GDM1 (cell line): ENCODE results near the gene EIF3K.
A peak's percentile ranks its signal among the peaks of the same experiment; 100 is the strongest.
"Not testable (repeated sequence)": the region's sequence is repeated elsewhere in the genome, so short reads cannot be mapped to it uniquely, and the experiment has no call there.

Experiments used
- DNase-seq: peaks from one replicate; lab custom pipeline; 2025; lab: John Stamatoyannopoulos, UW

EIF3K gene

DNA sequence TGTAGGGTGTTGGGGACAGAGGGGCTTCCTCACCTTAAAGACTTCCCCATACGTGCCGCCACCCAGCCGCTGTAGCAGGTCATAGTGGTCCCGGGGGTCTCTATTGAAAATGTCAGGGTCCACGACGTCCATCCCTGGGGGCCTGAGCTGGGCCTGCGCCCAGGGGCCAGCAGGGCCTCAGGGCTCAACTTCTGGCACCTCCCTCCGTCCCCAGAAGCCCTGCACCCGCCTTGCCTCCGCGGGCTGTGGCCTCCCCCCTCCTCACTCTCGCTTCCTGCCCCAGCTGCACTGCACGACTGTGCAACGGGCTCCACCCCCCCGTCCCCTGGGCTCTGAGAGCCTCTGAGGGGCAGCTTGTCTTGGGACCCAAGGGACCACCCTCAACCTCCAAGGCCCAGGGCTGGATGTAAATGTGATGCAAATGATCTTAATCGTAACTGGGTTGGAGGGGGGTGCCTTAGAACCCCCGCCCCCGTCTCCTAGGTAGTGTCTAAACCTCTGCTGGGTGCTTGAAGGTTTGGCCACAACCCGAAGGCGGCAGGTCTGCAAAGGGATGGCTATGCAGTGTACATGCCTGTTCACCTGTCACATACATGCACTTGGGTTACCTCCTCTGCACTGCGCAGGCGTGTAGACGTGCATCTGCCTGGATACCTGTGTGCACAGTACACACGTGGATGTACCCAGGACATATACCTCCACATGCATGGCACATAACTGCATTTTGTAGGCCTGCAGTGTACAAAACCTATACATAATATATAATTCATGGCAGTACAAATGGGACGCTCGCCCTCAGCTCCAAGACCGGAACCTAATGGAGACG lies 1.0 kb upstream of the EIF3K start, which contains the start of gene MAP4K1:
MAP4K1 (minus strand) TSS at position 190 of the 826 bp plus-strand sequence; CDS start at position 132, 58 bp downstream.
- peak; percentile 55 for DNase-seq

DNA sequence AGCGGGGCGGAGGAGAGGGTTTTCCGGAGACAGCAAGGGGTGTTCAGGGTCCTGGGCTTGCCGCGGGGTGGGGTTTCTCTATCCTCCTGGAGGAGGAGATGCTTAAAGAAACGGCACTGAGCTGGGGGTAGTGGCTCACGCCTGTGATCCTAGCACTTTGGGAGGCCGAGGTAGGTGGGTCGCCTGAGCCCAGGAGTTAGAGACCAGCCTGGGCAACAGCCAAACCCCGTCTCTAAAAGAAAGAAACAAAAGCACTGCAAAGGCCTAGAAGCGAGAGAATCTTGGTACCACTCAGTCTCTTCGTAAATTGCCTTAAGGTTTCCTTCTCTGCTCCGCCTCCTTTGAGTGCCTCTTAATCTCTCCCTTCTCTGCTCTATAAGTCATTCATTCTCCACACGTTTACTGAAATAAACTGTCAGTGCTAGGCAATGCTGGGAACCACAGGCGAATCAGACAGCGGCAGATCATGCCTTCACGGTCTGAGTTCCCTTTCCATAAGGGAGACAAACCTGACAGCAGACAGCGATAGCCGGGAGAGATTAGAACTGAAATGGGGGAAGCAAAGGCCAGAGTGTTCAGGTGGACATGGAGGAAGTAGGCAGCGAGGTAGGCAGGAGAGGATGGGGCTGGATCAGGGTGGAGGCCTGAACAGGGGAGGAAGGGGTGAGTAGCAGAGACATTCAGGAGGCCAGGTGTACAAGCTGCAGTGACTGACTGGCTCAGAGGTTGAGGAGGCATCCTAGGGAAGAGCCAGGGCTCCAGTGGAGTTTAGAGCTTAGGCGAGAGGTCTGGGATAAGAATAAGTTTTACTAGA lies 580 bp downstream of the EIF3K start:
- DNase-seq, result no peak

DNA sequence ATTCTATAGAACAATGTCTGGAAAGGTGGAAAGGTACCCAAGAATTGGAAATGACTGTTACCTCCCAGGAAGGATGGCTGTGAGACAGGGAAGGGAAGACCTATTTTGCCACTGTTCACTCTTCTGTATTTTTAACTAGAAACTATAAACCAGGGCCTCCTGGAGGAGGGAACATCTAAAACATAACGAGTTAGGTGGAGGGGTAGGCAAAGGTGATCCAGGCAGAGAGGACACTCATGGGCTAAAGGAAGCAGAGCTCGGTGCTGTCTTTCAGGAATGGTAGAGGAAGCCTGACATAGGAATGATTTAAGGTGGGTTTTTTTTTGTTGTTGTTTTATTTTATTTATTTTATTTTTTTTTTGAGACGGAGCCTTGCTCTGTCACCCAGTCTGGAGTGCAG lies 5.8 kb downstream of the EIF3K start:
- DNase-seq, result no peak

DNA sequence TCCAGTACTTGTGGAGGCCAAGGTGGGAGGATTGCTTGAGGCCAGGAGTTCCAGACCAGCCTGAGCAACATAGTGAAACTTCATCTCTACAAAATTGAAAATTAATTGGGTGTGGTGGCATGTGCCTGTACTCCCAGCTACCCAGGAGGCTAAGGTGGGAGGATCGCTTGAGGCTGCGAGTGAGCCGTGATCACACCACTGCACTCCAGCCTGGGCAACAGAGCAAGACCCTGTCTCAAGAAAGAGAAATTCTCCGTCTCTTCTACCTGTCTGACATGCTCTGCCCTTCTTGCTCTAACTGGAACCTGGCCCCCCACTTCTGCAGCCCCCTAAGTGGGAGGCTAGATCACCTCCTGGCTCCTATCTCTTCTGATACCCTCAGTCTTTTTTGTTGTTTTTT lies 7.4 kb downstream of the EIF3K start:
- no peak for DNase-seq

DNA sequence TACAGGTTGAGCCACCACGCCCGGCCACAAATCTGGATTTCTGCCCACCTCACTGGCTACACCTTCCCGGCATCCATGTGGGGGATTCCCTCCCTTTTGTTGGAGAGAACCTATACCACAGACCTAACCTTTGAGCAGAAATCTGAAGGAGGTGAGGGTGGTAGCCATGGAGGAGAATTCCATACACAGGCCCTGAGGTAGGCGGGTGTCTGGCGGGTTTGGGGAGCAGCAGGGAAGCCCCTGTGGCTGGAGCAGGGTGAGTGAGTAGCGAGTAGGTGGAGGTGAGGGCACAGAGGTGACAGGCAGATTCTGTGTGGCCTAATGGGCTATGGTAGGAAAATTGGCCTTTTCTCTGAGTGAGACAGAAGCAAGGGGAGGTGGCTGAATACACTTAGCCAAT lies 10.6 kb downstream of the EIF3K start:
- DNase-seq, result no peak

DNA sequence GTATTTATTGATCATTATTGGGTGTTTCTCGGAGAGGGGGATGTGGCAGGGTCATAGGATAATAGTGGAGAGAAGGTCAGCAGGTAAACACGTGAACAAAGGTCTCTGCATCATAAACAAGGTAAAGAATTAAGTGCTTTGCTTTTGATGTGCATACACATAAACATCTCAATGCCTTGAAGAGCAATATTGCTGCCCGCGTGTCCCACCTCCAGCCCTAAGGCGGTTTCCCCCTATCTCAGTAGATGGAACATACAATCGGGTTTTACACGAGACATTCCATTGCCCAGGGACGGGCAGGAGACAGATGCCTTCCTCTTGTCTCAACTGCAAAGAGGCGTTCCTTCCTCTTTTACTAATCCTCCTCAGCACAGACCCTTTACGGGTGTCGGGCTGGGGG lies 12.3 kb downstream of the EIF3K start:
- DNase-seq, result not testable (repeated sequence)

DNA sequence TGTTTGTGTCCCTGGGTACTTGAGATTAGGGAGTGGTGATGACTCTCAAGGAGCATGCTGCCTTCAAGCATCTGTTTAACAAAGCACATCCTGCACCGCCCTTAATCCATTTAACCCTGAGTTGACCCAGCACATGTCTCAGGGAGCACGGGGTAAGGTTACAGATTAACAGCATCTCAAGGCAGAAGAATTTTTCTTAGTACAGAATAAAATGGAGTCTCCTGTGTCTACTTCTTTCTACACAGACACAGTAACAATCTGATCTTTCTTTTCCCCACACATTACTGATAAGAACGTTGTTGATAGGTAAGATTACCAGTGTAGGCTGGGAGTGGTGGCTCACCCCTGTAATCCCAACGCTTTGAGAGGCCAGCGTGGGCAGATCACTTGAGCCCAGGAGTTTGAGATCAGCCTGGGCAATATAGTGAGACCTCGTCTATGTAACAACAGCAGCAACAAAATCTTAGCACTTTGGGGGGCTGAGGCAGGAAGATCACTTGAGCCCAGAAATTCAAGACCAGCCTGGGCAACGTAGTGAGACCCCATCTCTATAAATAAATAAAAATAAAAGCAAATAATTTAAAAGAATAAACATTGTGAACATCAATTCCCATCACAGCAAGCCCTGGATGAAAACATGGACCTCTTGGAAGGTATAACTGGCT lies 13.0 kb downstream of the EIF3K start:
- DNase-seq, result not testable (repeated sequence)

DNA sequence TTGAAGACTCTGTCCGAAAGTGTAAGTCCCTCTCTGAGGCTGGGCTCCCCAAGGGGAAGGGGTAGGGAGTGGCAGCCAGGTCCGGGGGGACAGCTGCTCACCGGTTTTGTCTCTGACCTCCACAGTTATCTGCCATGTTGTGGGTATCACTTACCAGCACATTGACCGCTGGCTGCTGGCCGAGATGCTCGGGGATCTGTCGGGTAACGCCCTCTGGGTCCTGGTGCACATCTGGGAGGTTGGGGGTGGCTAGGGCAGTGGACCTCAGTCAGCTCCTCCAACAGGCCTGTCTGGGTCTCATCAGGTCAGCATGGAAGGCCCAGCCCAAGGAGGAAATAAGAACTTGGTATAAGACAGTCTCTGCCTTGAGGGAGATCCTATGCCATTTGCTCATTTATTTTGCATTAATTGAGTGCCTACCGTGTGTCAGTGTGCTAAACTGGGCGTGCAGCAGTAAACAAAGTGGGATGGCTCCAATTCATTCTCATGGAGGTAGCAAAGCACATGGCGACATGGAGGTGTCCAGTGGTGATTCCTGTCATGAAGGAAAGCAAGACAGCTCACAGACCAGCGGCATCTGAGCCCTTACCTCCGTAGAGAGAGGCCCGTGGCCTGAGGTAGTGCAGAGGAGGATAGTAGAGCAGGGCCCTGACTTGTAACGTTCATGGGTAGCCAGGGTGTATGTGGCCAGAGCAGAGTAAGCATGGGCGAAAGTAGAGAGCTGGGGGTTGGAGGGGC lies 13.7 kb downstream of the EIF3K start:
- no peak for DNase-seq

DNA sequence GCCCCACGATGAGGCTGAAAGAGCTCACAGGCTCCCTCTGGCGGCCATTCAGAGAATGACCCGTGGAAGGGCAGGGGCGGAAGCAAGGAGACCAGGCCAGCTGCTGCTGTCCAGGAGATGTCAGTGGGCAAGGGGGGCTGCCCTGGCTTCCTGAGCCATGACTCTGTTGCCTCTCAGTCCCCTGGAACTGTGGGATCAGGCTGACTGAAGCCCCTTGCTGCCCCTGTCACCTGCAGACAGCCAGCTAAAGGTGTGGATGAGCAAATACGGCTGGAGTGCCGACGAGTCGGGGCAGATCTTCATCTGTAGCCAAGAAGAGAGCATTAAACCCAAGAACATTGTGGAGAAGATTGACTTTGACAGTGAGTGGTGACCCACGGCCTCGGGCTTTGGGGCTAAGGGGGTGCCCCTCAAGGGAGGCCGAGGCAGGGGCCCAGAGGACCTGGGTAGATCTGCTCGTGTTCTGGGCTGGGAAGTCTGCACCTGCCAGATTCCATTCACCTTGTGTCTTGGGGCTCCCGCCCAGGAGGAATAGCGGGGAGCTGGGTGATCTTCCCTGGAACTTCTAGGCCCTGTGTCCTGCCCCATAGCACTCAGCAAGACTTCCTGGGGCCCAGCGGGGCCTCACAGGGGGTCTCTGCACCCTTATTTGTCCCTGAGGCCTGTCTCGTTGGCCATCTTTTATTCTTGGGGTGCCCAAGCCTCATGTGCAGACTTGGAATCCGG lies 15.9 kb downstream of the EIF3K start:
- DNase-seq, result peak; percentile 30

DNA sequence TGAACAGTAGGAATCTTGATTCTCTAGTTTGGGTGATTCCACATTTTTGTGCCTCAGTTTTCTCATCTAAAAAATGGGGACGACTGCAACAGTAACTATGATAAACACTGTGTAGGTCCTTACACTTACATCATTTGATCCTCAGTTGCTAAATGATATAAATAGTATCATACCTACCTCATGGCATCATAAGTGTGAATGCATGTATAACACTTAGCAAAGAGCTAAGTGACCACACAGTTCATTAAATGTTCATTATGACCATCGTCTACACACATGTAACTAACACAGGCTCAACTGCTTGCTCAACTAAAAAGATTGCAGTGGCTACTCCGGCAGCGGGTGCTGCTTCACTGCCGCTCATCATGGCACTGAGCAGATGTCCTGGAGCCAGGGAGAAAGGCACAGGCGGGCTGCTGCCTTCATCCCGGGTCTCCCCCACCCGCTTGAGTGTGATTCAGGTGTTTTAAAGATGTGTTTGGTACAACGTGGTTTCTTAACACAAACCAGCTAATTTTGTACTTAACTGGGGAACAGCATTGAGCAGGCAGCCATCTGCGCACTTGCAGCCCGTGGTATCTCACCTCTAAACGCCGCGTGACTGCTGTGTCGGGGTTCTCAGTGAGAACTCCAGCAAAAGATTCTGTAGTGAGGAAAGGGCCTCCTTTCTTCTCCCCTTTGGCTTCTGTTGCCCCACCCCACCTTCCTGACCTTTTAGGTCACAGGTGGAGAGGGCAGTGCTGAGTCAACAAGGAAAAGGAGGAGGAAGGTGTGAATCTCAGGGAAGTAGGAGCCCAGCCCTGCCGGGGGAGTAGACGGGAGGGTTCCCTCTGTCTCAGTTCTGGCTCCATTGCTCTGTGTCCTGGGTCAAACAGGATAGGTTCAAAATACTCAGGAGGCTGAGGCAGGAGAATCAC lies 16.8 kb downstream of the EIF3K start:
- DNase-seq, result no peak

DNA sequence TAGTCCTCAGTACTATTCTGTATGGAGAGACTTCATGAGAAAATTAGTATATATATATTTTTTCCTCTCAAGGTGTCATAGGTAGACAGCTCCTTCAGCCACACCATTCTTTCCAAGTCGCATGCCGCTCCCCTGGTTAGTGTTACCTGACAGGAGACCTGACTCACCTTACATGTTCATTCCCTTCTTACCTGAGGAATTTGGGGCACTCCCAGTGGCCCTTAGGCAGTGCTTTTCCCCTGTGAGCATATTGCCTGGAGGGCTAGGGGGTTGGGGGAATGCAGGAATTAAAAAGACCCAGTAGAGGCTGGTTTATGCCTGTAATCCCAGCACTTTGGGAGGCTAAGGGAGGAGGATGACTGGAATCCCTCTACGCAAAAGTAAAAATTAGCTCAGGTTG lies 19.5 kb downstream of the EIF3K start:
- DNase-seq, result no peak

DNA sequence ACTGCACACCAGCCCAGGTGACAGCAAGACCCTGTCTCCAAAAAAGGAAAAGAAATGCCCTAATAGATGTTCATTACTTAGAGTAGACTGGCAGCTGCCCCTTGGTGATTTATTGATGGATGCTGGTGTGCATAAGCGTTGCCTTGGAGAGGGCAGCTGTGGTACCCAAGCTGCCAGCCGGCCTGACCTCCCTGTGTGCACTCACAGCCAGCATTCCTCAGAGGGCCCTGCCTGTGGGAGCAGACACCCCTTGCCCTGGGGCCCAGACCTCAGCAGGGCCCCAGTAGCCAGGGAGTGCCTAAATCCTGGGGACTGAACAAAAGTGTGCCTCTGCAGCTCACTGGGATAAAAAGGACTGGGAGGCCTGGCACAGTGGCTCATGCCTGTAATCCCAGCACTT lies 20.7 kb downstream of the EIF3K start:
- no peak for DNase-seq

DNA sequence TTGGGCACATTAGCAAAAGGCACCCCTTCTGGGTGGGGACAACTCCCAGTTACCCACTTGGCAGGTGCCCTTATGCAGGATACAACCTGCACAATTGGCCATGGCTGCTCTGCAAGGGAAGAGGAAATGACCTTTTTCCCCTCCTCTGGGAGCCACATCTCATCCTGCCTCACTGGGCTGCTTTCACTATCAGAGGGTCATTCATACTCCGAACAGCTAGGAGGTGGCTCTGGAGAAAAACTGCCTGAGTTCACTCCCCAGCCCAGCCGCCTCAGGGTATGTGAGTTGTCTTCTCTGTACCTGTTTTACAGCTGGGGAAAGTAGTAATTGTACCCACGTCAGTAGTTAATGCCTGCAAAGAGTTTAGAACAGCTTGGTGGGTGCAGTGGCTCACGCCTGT lies 21.4 kb downstream of the EIF3K start:
- DNase-seq, result no peak

DNA sequence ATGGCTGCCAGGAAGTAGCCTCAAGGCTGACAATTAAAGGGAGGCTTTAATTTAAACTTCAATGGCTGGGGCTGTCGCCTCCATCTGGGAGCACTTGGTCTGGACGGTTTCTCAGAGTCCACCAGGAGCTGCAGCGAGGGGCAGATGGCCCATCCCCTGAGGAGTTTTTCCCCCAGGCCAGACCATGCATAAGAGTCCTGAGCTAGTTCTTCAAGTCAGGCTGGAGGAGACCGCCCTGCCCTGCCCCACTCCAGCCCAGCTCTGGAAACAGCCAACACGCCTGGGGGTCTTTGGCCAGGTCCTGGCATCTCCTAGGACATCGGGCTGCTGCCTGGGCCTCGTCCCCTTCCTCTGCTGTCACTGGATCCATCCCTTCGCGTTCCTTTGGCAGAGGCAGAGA lies 23.2 kb downstream of the EIF3K start:
- no peak for DNase-seq

DNA sequence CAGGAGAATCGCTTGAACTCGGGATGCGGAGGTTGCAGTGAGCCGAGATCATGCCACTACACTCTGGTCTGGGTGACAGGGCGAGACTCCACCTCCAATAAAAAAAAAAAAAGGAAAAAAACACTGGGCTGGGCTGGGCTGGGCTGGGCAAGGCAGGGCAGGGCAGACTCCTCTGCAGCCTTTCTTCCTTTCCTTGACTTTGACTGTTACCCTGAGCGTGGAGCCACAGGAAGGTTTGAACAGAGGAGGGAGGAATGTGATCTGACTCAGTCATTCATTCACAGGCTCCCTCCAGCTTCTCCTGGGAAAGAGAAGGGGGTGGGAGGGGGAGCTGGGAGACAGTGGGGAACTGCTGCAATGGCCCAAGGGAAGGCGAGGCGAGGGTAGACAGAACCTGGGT lies 25.7 kb downstream of the EIF3K start:
- DNase-seq, result no peak

DNA sequence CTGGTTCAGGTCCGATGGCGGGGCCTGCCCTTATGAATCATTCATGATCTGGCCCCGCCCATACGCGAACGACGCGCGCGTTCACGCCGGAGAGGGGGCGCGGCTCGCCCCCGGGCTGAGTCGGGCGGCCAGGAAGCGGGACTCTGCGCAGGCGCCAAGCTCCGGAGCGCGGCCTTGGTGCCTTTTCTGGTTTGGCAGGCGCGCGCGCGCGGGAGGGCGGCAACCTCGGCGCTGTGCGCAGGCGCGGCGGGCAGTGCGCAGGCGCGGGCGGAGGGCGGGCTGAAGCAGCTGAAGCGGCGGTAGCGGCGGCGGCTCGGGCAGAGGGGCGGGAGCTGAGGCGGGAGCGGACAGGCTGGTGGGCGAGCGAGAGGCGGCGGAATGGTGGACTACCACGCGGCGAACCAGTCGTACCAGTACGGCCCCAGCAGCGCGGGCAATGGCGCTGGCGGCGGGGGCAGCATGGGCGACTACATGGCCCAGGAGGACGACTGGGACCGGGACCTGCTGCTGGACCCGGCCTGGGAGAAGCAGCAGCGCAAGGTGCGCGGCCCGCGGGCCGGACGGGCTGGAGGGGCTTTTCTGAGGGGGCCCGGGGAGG lies 28.5 kb downstream of the EIF3K start, which contains the start of gene ACTN4:
ACTN4 (plus strand) TSS at position 282 of the 598 bp plus-strand sequence; CDS start at position 379, 97 bp downstream.
- DNase-seq, result peak; percentile 97

DNA sequence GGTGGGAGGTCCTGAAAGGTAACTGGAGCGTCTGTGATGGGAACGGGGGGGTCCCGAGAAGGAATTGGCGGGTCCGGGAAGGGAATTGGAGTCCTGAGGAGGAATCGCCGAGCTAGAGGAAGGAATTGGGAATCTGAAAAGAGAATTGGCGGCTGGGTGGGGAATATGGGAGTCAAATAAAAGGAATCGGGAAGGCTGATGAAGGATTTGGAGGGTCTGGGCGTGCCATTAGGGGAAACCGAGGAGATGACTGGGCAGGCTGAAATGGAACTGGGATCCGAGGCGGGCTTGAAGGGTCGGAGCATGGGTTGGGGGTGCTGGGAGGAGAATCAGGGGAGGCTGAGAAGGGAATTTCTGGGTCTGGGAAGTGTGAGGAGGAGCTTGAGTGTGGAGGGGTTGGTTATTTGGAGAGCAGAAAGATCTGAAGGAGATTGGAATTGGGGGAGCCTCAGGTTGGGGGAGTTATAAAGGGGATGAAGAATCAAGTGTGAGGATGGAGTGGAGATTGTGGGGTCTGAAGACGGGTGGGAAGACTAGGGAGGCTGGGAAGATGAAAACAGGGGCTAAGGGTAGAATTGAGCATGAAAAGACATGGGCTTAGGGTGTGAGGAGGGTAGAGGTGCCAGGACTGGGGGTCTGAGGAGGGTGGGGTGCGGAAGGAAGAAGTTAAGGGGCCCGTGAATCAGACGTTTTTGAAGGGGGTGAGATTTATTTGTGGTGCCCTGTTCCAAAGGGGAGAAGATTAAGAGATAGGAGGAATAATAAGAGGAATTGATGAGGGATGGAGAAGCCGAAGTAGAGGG lies 29.2 kb downstream of the EIF3K start:
- no peak for DNase-seq

DNA sequence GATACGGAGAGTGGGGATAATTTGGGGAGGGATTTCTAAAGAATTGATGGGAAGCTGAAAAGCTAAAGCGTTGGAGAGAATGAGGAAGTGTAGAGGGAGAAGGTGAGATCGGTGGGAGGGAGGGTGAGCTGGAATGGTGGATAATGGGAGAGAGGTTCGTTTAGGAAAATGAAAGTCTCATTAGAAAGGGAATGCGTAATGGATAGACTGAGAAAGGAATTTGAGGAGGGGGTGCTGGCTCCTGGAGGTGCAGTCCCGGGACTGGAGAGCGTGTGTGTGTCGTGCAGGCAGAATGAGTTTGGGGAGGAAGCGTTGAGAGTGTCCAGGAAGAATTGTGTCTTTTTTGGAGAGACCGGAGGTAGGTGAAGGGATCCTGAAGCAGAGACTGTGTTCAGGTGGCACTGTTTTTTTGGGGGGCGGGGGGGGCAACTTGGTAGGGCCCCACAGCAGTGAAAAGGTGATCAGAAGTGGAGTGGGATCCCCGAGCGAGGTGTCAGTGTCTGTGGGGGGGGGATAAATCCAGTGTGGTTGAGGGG lies 29.8 kb downstream of the EIF3K start:
- DNase-seq, result no peak
